Progenitor cell of endocrine pancreas (in vitro differentiated cells): ENCODE data around the gene C16orf74. TPM values are rescaled to one million over a fixed set of nuclear protein-coding genes. Genes with fewer than 3 reads are reported as not detected.

Source experiments
- DNase-seq: peaks from one replicate; pipeline ENCODE4 v3.0.0; 2021; ENCODE audit warnings: low spot score; ENCODE audit not compliant: unreplicated experiment
- H3K27ac Mint-ChIP-seq: 2 replicates; pipeline ENCODE4 v1.8.0; 2021; ENCODE audit warnings: mild to moderate bottlenecking, moderate library complexity, mixed read lengths
- H3K27me3 Mint-ChIP-seq: 2 replicates; pipeline ENCODE4 v1.8.0; 2021; ENCODE audit warnings: mixed read lengths
- H3K36me3 Mint-ChIP-seq: 2 replicates; pipeline ENCODE4 v1.8.0; 2022; ENCODE audit warnings: mixed read lengths; ENCODE audit not compliant: insufficient read depth
- H3K4me1 Mint-ChIP-seq: 2 replicates; pipeline ENCODE4 v1.8.0; 2021; ENCODE audit warnings: low read depth, mixed read lengths
- H3K4me3 Mint-ChIP-seq: 2 replicates; pipeline ENCODE4 v1.8.0; 2021; ENCODE audit warnings: low read depth, mild to moderate bottlenecking, moderate library complexity, mixed read lengths
- H3K9me3 Mint-ChIP-seq: 2 replicates; pipeline ENCODE4 v1.8.0; 2021; ENCODE audit warnings: low read depth, mixed read lengths
- CTCF ChIP-seq: fragments of 200-600 bp; sonication (generic); IDR thresholded peaks from one replicate; pipeline ENCODE4 v1.5.0; 2021; ENCODE audit warnings: antibody characterized with exemption, mild to moderate bottlenecking; ENCODE audit not compliant: unreplicated experiment
- total RNA-seq: library from RNA; stranded (reverse); gene quantifications from 2 replicates; pipeline ENCODE4 v1.2.1, GENCODE V29; 2021

Gene C16orf74
- total RNA-seq, 1 donor from 2014 or later = 0.65 TPM

- Mint-ChIP-seq H3K4me1 (no peaks in the 10 kb centered on the region), H3K27me3 (peaks cover 26% of the 10 kb centered on the region), H3K36me3 (no peaks in the 10 kb centered on the region), H3K4me3 (no peak overlapping the region), H3K9me3 (no peaks in the 10 kb centered on the region), H3K27ac (no peak overlapping the region)
- no peak for DNase-seq
- no peak for TF ChIP-seq CTCF
Measured at GRCh38 chr16:85738923-85739715, 11.8 kb downstream of the C16orf74 start.

DNA sequence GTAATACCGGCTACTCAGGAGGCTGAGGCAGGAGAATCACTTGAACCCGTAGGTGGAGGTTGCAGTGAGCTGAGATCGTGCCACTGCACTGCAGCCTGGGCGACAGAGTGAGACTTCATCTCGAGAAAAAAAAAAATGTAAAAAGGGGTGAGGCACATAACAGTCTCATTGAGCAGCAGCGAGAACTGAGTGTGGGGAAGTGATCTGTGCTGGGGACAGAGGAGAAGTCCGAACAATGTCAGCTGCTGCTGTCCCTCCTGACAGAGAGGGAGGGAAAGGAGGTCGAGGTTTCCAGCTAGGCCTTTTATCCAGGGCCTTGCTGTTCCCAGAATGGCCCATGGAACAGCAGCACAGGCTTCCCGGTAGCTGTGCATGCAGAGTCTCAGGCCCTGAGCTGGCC, 14.0 kb downstream of the C16orf74 start:
- H3K4me3 Mint-ChIP-seq = no peak overlapping the region
- peaks cover 27% of the 10 kb centered on the region for H3K27me3 Mint-ChIP-seq
- H3K9me3 Mint-ChIP-seq = no peaks in the 10 kb centered on the region
- no peaks in the 10 kb centered on the region for H3K36me3 Mint-ChIP-seq
- no peak overlapping the region for H3K27ac Mint-ChIP-seq
- no peaks in the 10 kb centered on the region for H3K4me1 Mint-ChIP-seq
- no peak for TF ChIP-seq CTCF
- no peak for DNase-seq

DNA sequence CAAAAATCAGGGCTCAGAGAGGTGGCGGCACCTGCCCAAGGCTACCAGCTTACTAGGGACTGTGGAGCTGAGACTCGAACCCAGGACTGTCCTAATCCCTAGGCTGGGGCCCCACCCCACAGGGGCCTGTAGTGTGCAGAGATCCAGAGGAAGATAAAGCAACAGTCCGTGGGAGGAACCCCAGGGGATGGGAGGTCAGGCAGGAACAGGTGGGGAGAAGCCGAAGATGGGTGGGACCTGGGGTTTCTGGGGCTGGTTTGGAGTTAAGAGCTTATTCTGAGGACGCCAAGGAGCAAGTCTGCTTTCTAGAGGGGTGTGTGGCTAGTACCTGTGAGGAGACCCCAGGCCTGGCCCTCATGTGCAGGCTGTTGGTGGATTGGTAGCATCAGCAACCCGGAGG, 14.9 kb downstream of the C16orf74 start:
- no peak for DNase-seq
- no peak overlapping the region for H3K27ac Mint-ChIP-seq
- H3K4me1 Mint-ChIP-seq = no peaks in the 10 kb centered on the region
- no peak overlapping the region for H3K4me3 Mint-ChIP-seq
- H3K9me3 Mint-ChIP-seq = no peaks in the 10 kb centered on the region
- H3K27me3 Mint-ChIP-seq = peaks cover 23% of the 10 kb centered on the region
- TF ChIP-seq CTCF = no peak
- no peaks in the 10 kb centered on the region for H3K36me3 Mint-ChIP-seq

GRCh38 chr16:85735225-85735635, 15.7 kb downstream of the C16orf74 start:
- Mint-ChIP-seq H3K4me1 (no peaks in the 10 kb centered on the region), H3K27me3 (peaks cover 20% of the 10 kb centered on the region), H3K9me3 (no peaks in the 10 kb centered on the region), H3K4me3 (no peak overlapping the region), H3K36me3 (no peaks in the 10 kb centered on the region), H3K27ac (no peak overlapping the region)
- no peak for DNase-seq
- TF ChIP-seq CTCF = no peak

GRCh38 chr16:85734311-85735017, 16.4 kb downstream of the C16orf74 start:
- no peaks in the 10 kb centered on the region for H3K9me3 Mint-ChIP-seq
- DNase-seq = no peak
- no peak overlapping the region for H3K4me3 Mint-ChIP-seq
- no peaks in the 10 kb centered on the region for H3K36me3 Mint-ChIP-seq
- no peak overlapping the region for H3K27ac Mint-ChIP-seq
- no peak for TF ChIP-seq CTCF
- H3K27me3 Mint-ChIP-seq = peaks cover 22% of the 10 kb centered on the region
- no peaks in the 10 kb centered on the region for H3K4me1 Mint-ChIP-seq
